ENCODE results near the gene ACTG2.
"Not testable (repeated sequence)": the region's sequence is repeated elsewhere in the genome, so short reads cannot be mapped to it uniquely, and the experiment has no call there.

ACTG2 gene

DNA sequence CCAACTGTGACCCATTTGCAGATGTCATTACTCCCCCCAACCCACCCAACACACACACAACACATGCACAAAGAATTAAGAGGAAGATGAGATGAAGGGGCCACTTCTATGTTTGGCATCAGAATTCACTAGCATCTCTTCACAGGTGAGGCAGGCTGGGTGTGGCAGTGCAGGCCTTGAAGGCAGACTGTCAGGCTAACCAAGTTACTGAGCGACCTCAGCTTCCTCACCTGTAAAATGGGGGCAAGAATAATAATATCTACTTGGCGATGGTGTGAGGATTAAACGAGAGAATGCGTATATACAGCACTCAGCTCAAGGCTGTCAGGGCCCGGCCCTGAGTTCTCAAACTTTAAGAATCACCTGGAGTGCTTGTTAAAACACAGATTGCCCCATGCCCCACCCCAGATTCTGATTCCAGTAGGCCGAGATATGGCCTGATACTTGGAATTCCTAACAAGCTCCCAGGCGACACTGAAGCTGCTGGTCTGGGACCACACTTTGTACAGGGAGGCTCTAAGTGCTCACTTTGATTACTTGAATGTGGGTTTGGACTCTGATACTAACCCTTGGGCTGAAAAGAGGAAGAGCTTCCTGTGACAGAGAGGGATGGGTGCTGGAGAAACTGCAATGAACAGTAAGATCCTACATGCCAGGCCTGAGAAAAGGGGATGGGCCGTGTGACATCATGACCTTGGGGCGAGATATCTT, 1.1 kb downstream of the ACTG2 start:
- DNase-seq, result no peak

- no peak for DNase-seq
These were observed 1.7 kb downstream of the ACTG2 start for GRCh38 chr2:73894475-73894850.

GRCh38 chr2:73894877-73895276, 2.1 kb downstream of the ACTG2 start:
- no peak for DNase-seq

GRCh38 chr2:73895473-73895872, 2.7 kb downstream of the ACTG2 start:
- no peak for DNase-seq

DNA sequence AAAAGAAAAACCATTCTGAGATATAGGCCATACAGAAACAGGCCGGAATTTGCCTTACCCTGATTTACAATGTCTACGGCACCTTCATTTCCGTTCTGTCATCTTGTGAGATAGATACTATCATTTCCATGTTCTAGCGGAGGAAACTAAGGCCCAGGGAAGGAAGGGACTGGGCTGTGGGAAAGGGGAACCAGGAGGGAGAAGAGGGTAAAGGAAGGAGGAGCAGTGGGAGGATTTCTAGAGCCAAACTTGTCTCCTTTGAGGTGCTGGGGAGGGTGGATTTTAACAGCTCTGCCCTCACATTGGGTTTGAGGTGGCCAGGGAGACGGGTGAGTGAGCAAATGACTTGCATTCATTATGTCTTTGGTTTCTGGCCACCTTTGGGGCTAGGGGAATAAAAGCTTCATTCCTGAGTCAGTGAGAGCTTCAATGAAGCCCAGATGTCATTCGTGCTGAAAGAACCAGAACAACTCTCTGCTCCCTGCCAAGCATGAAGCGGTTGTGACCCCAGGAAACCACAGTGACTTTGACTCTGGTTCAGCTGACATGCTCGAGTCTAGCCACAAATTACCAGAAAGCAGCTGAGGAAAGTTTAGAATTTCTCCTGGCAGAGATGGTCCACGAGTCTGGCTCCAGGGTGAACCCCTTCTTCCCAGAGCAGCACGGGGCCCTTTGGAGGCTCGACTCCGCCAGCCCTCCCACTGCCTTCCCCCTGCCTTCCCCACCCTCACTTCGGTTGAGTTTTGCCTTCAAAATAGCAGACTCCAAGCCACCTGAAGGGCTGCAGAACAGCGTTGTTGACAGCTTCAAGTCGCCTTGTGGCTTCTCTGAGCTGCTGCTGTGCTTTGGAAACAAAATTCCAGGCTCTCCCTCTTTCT, 3.8 kb downstream of the ACTG2 start:
- DNase-seq, result no peak

DNA sequence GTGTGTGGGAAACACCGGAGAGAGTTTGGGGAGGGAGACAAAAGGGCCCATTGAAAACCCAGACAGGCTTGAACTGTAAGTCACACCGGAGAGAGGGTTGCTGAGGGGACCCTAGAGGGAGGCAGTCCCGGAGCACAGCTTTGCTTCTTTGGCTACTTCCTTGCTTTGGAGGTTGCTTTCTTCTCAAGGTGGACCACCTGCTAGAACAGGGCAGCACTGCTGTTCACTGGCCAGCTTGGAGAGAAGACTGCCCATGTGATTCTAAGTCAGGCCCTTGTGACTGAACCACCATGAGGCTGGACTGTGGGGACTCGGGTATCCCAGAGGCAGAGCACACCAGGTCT, 4.4 kb downstream of the ACTG2 start:
- no peak for DNase-seq

DNA sequence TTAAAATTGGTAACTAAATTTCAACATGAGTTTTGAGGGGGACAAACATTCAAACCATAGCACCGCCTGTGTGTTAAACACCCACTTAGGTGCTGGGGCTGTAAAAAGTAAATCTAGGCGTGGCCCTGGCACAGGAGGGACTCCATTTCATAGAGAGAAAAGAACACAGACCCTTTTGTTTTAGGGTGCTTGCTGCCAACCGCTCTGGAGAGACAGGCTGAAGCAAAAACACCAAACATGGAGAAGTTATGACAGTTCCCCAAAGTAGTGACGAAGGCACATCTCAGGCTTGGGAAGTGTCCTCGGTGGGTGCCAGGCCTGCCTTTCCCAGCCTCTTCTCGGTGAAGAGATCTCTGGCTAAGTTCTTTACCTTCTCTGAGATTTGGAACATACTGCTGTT, 5.1 kb downstream of the ACTG2 start:
- DNase-seq, result no peak

DNA sequence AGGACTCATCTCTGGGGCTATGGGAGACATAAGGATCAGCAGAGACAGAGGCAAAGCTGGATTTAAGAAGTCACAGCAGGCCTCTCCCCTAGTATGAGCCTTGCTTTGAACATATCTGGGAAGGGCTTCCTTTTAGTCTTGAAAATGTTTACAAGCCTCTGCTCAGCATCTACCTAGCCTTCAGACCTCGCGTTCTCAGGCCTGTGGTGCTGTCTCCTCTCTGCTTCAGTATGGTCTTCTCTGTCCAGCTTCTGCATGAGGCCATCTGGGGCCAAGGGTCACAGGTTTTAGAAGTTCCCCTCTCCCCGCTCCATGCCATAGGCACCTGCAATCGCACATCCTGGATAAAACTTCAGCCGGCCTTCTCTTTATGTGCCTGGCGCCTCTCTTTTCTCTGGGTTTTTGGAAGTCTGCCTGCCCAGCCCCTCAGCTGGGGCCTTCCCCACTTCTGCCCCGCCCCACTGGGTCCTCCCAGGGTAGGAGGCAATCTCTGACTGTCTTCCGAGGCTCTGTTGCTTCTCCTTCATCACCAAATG, 7.1 kb downstream of the ACTG2 start:
- DNase-seq, result no peak

DNA sequence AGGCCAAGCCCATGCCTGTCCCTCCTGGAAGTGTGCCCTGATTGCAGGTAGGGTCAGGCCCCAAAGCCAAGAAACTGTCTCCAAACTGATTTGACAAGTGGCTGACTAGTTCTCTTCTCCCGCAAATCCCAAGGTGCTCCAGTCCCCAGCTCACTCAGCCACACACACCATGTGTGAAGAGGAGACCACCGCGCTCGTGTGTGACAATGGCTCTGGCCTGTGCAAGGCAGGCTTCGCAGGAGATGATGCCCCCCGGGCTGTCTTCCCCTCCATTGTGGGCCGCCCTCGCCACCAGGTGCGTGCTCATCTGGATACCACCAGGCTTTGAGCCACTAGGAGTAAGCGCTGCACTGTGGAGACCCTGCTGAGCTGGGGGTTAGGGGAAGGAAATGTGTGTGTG, 8.3 kb downstream of the ACTG2 start:
- no peak for DNase-seq

- no peak for DNase-seq
These were observed 9.5 kb downstream of the ACTG2 start for GRCh38 chr2:73902284-73902683.

- DNase-seq, result no peak
These were observed 10.5 kb downstream of the ACTG2 start for GRCh38 chr2:73903313-73903712.

- not testable (repeated sequence) for DNase-seq
These were observed 11.3 kb downstream of the ACTG2 start for GRCh38 chr2:73903949-73904613.

- DNase-seq, result no peak
These were observed 12.1 kb downstream of the ACTG2 start for GRCh38 chr2:73904952-73905351.

GRCh38 chr2:73906847-73907505, 14.2 kb downstream of the ACTG2 start:
- DNase-seq, result no peak

DNA sequence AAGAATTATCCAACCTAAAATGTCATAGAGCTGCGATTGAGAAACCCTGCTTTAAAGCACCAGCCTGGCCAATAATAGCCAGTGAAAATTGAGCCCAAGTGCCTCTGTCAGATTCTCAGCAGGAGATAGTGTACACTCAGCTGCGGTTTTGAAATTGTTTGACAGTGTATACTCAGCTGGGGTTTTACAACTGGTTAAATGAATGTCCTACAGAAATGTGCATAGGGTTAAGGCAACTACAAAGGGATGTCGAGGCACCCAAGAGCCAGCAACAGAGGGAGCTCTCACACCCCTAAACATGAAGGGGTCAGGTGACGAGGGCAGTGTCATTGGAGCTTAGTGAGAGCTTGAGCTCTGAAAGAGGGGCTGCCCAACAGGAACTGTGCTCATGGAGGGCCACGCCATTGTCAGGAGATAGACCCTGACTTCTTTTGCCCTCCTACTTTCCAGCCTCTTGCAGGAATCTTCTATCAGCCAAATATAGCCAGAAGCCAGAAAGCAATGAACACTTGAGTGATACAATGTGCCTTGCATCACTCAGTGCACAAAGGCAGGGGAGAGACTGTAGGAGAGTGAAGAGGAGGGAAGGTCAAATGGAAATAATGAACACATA, 15.1 kb downstream of the ACTG2 start:
- DNase-seq, result no peak

DNA sequence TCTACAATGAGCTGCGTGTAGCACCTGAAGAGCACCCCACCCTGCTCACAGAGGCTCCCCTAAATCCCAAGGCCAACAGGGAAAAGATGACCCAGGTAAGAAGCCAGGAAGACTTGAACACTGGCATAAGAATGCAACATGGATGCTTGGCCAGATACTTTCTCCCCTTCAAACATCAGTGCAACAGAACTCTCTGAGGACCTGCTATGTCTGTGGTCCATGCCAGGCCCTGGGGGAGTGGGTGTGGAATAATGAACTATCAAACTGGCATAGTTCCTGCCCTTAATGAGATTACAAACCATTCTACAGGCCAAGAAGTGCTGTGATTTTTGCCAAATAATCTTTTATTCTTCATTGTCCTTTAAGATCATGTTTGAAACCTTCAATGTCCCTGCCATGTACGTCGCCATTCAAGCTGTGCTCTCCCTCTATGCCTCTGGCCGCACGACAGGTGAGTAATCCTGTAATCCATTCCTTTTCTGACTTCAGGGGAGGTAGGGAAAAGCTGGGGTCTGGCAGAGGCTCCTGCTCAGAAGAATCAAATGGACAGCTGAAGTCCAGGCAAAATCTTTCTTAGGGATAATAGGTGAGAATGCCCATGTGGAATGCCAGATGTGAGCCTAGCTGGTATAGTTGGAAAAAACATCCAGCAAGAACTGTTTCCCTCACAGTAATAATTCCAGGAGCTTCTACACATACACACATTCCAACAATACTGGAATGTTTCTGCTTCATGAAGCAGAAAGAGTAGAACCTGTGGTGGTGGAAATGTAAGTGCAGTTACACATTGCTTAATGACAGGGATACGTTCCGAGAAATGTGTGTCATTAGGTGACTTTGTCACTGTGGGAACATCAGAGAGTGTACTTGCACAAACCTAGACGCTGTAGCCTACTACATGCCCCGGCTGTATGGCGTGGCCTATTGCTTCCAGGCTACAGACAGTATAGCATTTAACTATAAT, 16.2 kb downstream of the ACTG2 start:
- no peak for DNase-seq

GRCh38 chr2:73910873-73911547, 18.2 kb downstream of the ACTG2 start:
- no peak for DNase-seq

- no peak for DNase-seq
These were observed 18.9 kb downstream of the ACTG2 start for GRCh38 chr2:73911548-73912208.

GRCh38 chr2:73913414-73914054, 20.7 kb downstream of the ACTG2 start:
- DNase-seq, result no peak

DNA sequence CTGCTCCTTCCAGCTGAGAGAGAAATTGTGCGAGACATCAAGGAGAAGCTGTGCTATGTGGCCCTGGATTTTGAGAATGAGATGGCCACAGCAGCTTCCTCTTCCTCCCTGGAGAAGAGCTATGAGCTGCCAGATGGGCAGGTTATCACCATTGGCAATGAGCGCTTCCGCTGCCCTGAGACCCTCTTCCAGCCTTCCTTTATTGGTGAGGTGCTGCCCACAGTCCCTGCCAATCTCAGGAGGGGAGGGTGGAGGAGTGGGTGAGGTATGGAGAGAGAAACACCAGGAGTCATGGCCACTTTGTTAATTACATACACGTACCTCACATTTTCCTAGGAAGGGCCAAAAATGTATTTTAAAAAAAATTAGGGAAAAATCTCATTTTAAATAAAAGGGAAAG, 21.9 kb downstream of the ACTG2 start:
- DNase-seq, result no peak
